MCF 10A (cell line): ENCODE results near the gene ZNF212. TPM values are rescaled to one million over a fixed set of nuclear protein-coding genes. Genes with fewer than 3 reads are reported as not detected.

Experiments used
- BruUV-seq: library from RNA; stranded (reverse); fragments of 400-500 nt; replicated peaks from 2 replicates; lab custom pipeline; 2021; lab: Mats Ljungman, UMichigan
- CTCF ChIA-PET: fragments of 300-600 bp; sonication (Branson Sonifier 250); formaldehyde crosslinking; extraction: SDS; loops from one replicate; lab custom pipeline; 2021; ENCODE audit warnings: antibody characterized with exemption, inconsistent platforms; lab: Yijun Ruan, JAX
- POLR2A ChIA-PET: fragments of 300-600, 350-650 bp; sonication (Branson Sonifier 250); formaldehyde crosslinking; extraction: SDS; loops from one replicate; lab custom pipeline; 2020; ENCODE audit warnings: antibody characterized with exemption, inconsistent platforms; lab: Yijun Ruan, JAX
- DNase-seq: peaks from one replicate; pipeline ENCODE4 v3.0.0-alpha.2; 2018; ENCODE audit not compliant: unreplicated experiment
- H3K27ac Mint-ChIP-seq: one replicate; pipeline ENCODE4 v1.8.0; 2022; ENCODE audit warnings: mild to moderate bottlenecking, low read depth, mixed read lengths; ENCODE audit not compliant: unreplicated experiment
- H3K27me3 Mint-ChIP-seq: one replicate; pipeline ENCODE4 v1.8.0; 2022; ENCODE audit warnings: mixed read lengths; ENCODE audit not compliant: insufficient read depth, unreplicated experiment
- H3K36me3 Mint-ChIP-seq: one replicate; pipeline ENCODE4 v1.8.0; 2022; ENCODE audit warnings: mild to moderate bottlenecking, moderate library complexity, mixed read lengths; ENCODE audit not compliant: insufficient read depth, unreplicated experiment
- H3K4me1 Mint-ChIP-seq: one replicate; pipeline ENCODE4 v1.8.0; 2022; ENCODE audit warnings: mixed read lengths; ENCODE audit not compliant: insufficient read depth, unreplicated experiment
- H3K4me3 Mint-ChIP-seq: one replicate; pipeline ENCODE4 v1.8.0; 2022; ENCODE audit warnings: mild to moderate bottlenecking, moderate library complexity, mixed read lengths; ENCODE audit not compliant: unreplicated experiment
- H3K9me3 Mint-ChIP-seq: one replicate; pipeline ENCODE4 v1.8.0; 2022; ENCODE audit warnings: mixed read lengths; ENCODE audit not compliant: unreplicated experiment
- intact Hi-C: fragments of 100-400 bp; cut with micrococcal nuclease; formaldehyde crosslinking; loops from 2 replicates; pipeline ENCODE4 v1.14.1; 2022
- total RNA-seq: library from RNA; stranded (reverse); gene quantifications from 2 replicates; pipeline ENCODE4 v1.2.3, GENCODE V29; 2022
- TF ChIP-seq, protein P1 (sequence below): fragments of 200-600 bp; IDR thresholded peaks from one replicate; pipeline ENCODE4 v1.8.0; 2022; ENCODE audit warnings: antibody characterized with exemption, mild to moderate bottlenecking; ENCODE audit not compliant: unreplicated experiment

ZNF212 gene
- total RNA-seq, 1 experiment from 2014 or later: 10.5 TPM

DNA sequence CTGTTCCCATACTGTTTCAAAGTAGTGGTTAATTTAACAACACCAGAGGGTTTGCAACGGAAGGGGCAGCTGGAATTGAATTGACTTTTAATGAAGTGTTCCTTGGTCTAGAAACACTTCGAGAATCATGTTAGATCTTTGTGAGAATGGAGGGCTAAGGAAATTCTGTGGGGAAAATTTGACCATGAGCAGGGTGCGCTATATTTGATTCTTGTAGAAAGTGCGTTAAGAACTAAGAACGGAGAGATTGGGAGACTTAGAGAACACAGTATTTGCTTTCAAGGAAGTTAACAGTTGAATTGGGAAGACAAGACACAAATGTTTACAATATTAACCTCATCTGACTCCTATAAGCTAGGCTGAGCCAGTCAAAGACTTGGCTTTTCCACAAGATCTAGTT is 1.2 kb downstream of the ZNF212 start:
- TF ChIP-seq, protein P1, sequence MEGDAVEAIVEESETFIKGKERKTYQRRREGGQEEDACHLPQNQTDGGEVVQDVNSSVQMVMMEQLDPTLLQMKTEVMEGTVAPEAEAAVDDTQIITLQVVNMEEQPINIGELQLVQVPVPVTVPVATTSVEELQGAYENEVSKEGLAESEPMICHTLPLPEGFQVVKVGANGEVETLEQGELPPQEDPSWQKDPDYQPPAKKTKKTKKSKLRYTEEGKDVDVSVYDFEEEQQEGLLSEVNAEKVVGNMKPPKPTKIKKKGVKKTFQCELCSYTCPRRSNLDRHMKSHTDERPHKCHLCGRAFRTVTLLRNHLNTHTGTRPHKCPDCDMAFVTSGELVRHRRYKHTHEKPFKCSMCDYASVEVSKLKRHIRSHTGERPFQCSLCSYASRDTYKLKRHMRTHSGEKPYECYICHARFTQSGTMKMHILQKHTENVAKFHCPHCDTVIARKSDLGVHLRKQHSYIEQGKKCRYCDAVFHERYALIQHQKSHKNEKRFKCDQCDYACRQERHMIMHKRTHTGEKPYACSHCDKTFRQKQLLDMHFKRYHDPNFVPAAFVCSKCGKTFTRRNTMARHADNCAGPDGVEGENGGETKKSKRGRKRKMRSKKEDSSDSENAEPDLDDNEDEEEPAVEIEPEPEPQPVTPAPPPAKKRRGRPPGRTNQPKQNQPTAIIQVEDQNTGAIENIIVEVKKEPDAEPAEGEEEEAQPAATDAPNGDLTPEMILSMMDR: no peak
- peaks cover 17% of the 10 kb centered on the region for H3K4me1 Mint-ChIP-seq
- H3K27me3 Mint-ChIP-seq: no peaks in the 10 kb centered on the region
- POLR2A ChIA-PET: interaction anchor here (1.1 to 2.1 kb wide), 6 partner anchors 9 to 45 kb away, joined by 3 to 10 read pairs (median 4); partner anchors contain the start of gene ZNF282
- TSS peak; percentile 64 for BruUV-seq
- CTCF ChIA-PET: interaction anchor here (0.7 to 1.8 kb wide), 10 partner anchors 8 to 260 kb away, joined by 3 to 5 read pairs (median 3); partner anchors contain the start of genes ZNF282 and ZNF783
- no peaks in the 10 kb centered on the region for H3K36me3 Mint-ChIP-seq
- H3K4me3 Mint-ChIP-seq: peak overlapping the region; percentile 81
- peak overlapping the region; percentile 83 for H3K27ac Mint-ChIP-seq
- peaks cover 8% of the 10 kb centered on the region for H3K9me3 Mint-ChIP-seq
- no peak for DNase-seq
- intact Hi-C loops: no loop called here

DNA sequence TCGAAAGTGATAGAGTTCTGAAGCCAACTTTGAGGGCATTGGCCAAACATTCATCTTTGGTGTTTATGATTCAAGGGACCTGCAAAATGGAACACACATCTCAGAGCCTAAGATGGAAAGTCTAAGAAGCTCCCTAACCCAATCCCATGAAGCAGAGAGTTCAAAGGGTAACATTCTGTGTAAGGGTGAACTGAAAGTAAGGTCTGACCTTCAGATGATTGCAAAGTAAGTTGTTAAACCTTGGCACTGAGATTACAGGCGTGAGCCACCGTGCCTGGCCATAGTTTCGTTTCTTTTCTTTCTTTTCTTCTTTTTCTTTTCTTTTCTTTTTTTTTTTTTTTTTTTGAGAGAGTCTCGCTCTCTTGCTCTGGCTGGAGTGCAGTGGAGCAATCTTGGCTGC is 2.2 kb downstream of the ZNF212 start:
- H3K4me3 Mint-ChIP-seq: no peak overlapping the region
- no peak for DNase-seq
- ChIA-PET CTCF (interaction anchor here (0.6 to 1.0 kb wide), 3 partner anchors 9 to 382 kb away, joined by 3 read pairs; no protein-coding TSS in a partner anchor), POLR2A (interaction anchor here (2.1 kb wide), 1 partner anchor 8 kb away, joined by 10 read pairs; no protein-coding TSS in a partner anchor)
- intact Hi-C loops: no loop called here
- peaks cover 8% of the 10 kb centered on the region for H3K9me3 Mint-ChIP-seq
- no peak overlapping the region for H3K27ac Mint-ChIP-seq
- H3K4me1 Mint-ChIP-seq: peaks cover 17% of the 10 kb centered on the region
- TF ChIP-seq, protein P1: no peak
- H3K36me3 Mint-ChIP-seq: no peaks in the 10 kb centered on the region
- BruUV-seq: no TSS peak
- no peaks in the 10 kb centered on the region for H3K27me3 Mint-ChIP-seq

DNA sequence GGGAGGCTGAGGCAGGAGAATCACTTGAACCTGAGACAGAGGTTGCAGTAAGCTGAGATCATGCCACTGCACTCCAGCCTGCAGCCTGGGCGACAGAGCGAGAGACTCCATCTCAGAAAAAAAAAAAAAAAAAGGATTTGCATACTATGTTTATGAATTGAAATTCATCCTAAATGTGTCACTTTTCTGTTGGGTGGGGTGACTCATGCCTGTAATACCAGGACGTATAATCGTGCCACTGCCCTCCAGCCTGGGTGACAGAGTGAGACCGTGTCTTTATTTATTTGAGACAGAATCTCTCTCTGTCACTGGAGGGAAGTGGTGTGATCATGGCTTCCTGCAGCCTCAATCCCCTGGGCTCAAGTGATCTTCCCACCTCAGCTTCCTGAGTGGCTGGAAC is 5.8 kb downstream of the ZNF212 start:
- no TSS peak for BruUV-seq
- H3K36me3 Mint-ChIP-seq: peaks cover 11% of the 10 kb centered on the region
- no peak overlapping the region for H3K4me3 Mint-ChIP-seq
- intact Hi-C loops: no loop called here
- no peak for DNase-seq
- H3K27ac Mint-ChIP-seq: no peak overlapping the region
- ChIA-PET CTCF (interaction anchor here (0.8 kb wide), 2 partner anchors 15 to 16 kb away, joined by 3 to 4 read pairs; partner anchors contain the start of gene ZNF783), POLR2A (interaction anchor here (1.4 kb wide), 1 partner anchor 12 kb away, joined by 3 read pairs; no protein-coding TSS in a partner anchor)
- TF ChIP-seq, protein P1: no peak
- peaks cover 8% of the 10 kb centered on the region for H3K9me3 Mint-ChIP-seq
- H3K27me3 Mint-ChIP-seq: no peaks in the 10 kb centered on the region
- H3K4me1 Mint-ChIP-seq: peaks cover 5% of the 10 kb centered on the region

DNA sequence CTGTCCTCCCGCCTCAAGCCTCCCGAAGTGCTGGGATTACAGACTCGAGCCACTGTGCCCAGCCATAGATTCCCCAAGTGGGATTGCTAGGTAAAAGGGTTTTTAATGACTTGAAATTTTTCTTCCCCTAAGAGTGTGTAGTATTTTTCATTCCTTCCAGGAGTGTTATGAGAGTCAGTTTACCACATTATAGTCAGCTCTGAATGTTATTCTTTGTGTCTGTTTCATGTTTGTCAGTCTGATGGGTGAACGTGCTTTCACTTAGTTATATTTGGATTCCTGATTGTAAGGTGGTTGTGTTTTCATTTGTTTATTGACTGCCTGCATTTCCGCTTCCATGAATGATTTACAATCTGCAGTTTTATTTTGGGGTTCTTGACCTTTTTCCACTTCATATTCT is 6.3 kb downstream of the ZNF212 start:
- Mint-ChIP-seq H3K27ac (no peak overlapping the region), H3K27me3 (no peaks in the 10 kb centered on the region), H3K9me3 (peaks cover 8% of the 10 kb centered on the region), H3K36me3 (peaks cover 16% of the 10 kb centered on the region), H3K4me3 (no peak overlapping the region), H3K4me1 (peaks cover 1% of the 10 kb centered on the region)
- CTCF ChIA-PET: interaction anchor here (0.7 to 0.8 kb wide), 3 partner anchors 14 to 237 kb away, joined by 3 to 4 read pairs (median 3); partner anchors contain the start of gene ZNF783
- intact Hi-C loops: no loop called here
- TF ChIP-seq, protein P1: no peak
- no TSS peak for BruUV-seq
- POLR2A ChIA-PET: interaction anchor here (0.6 to 1.4 kb wide), 2 partner anchors 13 to 314 kb away, joined by 3 to 5 read pairs; no protein-coding TSS in a partner anchor
- no peak for DNase-seq
